ENCODE data around the gene UNC119B. TPM values are rescaled to one million over a fixed set of nuclear protein-coding genes. Genes with fewer than 3 reads are reported as not detected.

Gene UNC119B
- total and polyA plus RNA-seq, 2 of the 4 experiments (the other 2 are of a cell fraction) = 8.4 to 21.6 TPM

GRCh38 chr12:120689397-120690082 is 20.7 kb upstream of the UNC119B start:
- H3K9me1 ChIP-seq (ENCODE audit: insufficient read depth, low read length) = peaks cover 28% of the 10 kb centered on the region
- ChIA-PET POLR2A (ENCODE audit: unreplicated experiment) (no interaction called here), CTCF (interaction anchor here (0.6 kb wide), 1 partner anchor 40 kb away, joined by 3 read pairs; no protein-coding TSS in a partner anchor)
- H2AK5ac ChIP-seq (ENCODE audit: low read depth, low read length) = no peak overlapping the region
- H3K9me3 ChIP-seq (ENCODE audit: control insufficient read depth, insufficient read depth, low read length) = no peaks in the 10 kb centered on the region
- no peak overlapping the region for H3K14ac ChIP-seq (replicated peaks; ENCODE audit: low read depth, low read length)
- intact Hi-C loops (cut with micrococcal nuclease) = loop anchor here (2.0 kb wide), 1 partner anchor 21 kb away; the partner anchor contains the start of gene UNC119B
- TF ChIP-seq MAFK (IDR thresholded peaks at IDR 0.05; ENCODE audit: low read depth, low read length) = no peak
- no peak for TF ChIP-seq ELK1 (IDR thresholded peaks at IDR 0.05; ENCODE audit: borderline replicate concordance, low read depth, low read length)
- TF ChIP-seq BHLHE40 (IDR thresholded peaks at IDR 0.05; ENCODE audit: low read depth, low read length) = no peak
- TF ChIP-seq CTCF (conservative IDR thresholded peaks at IDR 0.05; ENCODE audit: low read depth, low read length) = no peak
- TF ChIP-seq FOS (IDR thresholded peaks at IDR 0.05; ENCODE audit: low read depth, low read length) = no peak
- no peak for TF ChIP-seq USF2 (IDR thresholded peaks at IDR 0.05; ENCODE audit: low read depth, low read length)
- TF ChIP-seq RCOR1 (IDR thresholded peaks at IDR 0.05; ENCODE audit: insufficient replicate concordance, low read length) = no peak
- no peak for TF ChIP-seq CHD1 (IDR thresholded peaks at IDR 0.05; ENCODE audit: low read depth, low read length)
- no peak for TF ChIP-seq CEBPB (IDR thresholded peaks at IDR 0.05; ENCODE audit: low read depth, low read length)
- TF ChIP-seq SMC3 (IDR thresholded peaks at IDR 0.05; ENCODE audit: low read depth, low read length) = no peak
- TF ChIP-seq MAZ (IDR thresholded peaks at IDR 0.05; ENCODE audit: borderline replicate concordance, low read depth, low read length) = no peak
- no peak for TF ChIP-seq MXI1 (IDR thresholded peaks at IDR 0.05; ENCODE audit: borderline replicate concordance, low read depth, low read length)
- no peak for TF ChIP-seq NFE2L2 (IDR thresholded peaks at IDR 0.05; ENCODE audit: low read depth, low read length)
- no peak overlapping the region for H4K5ac ChIP-seq (ENCODE audit: low read depth, low read length)
- no peak overlapping the region for H3K9ac ChIP-seq (ENCODE audit: low read depth, low read length)
- H3K23ac ChIP-seq (ENCODE audit: low read depth, low read length) = peak overlapping the region; percentile 70
- H2BK120ac ChIP-seq (ENCODE audit: low read depth, low read length) = no peak overlapping the region
- H2BK15ac ChIP-seq (ENCODE audit: low read depth, low read length) = no peak overlapping the region
- peaks cover 41 to 71% of the 10 kb centered on the region in 2 experiments for H3K79me1 ChIP-seq (ENCODE audit: low read depth in 1 of 2, low read length in 2 of 2)
- H3K27ac ChIP-seq (ENCODE audit: insufficient read depth, low read length) = no peak overlapping the region
- H3K27me3 ChIP-seq (ENCODE audit: control insufficient read depth, insufficient read depth, low read length) = no peaks in the 10 kb centered on the region
- peak overlapping the region; percentile 99 for H3K4me2 ChIP-seq (ENCODE audit: low read depth, low read length)
- H3K4me3 ChIP-seq (ENCODE audit: insufficient read depth, low read depth, low read length) = no peak overlapping the region
- no peak overlapping the region for H4K91ac ChIP-seq (ENCODE audit: insufficient read depth, low read depth, low read length)
- 74% methylated on average over 4 of the region's 6 CpGs; no CpG with 5 or more reads in 1 of the 2 experiments for WGBS, 2 experiments (ENCODE audit: extremely low coverage in 2 of 2, insufficient read length in 1 of 2)
- BruUV-seq (replicated peaks) = no TSS peak
- peaks cover 6% of the 10 kb centered on the region for H3K36me3 ChIP-seq (ENCODE audit: control insufficient read depth, insufficient read depth, low read length)
- dilution Hi-C loops (cut with HindIII; ENCODE audit: low sequenced_read_pairs, unreplicated experiment) = no loop called here
- ATAC-seq (ENCODE audit: low read depth) (no peak), DNase-seq (no peak)
- in situ Hi-C loops (cut with MboI; ENCODE audit: low sequenced_read_pairs) = no loop called here
- H2AK9ac ChIP-seq (replicated peaks; ENCODE audit: low read depth, low read length, poor library complexity) = no peak overlapping the region
- H3K18ac ChIP-seq (ENCODE audit: low read depth, low read length) = no peak overlapping the region
- H3K4me1 ChIP-seq (ENCODE audit: control insufficient read depth, insufficient read depth, low read length) = peaks cover 11% of the 10 kb centered on the region
- no peak overlapping the region for H4K8ac ChIP-seq (ENCODE audit: low read depth in 2 of 2, low read length in 2 of 2)
- H2AFZ ChIP-seq (replicated peaks; ENCODE audit: low read length, poor library complexity) = no peak overlapping the region
- H2BK5ac ChIP-seq (ENCODE audit: low read depth, low read length, poor library complexity, severe bottlenecking) = no peak overlapping the region
- no peak overlapping the region for H2BK20ac ChIP-seq (ENCODE audit: low read depth, low read length)
- H4K20me1 ChIP-seq (ENCODE audit: insufficient read depth, low read length) = peaks cover 71% of the 10 kb centered on the region
- H3K56ac ChIP-seq (ENCODE audit: extremely low read depth, insufficient read depth, low read length) = no peak overlapping the region
- H3K4ac ChIP-seq (ENCODE audit: low read depth, low read length) = no peak overlapping the region

All from IMR-90 (cell line).